GM12892 (cell line): ENCODE results near the gene MGLL.

Experiments
- POLR2A ChIP-seq: IDR thresholded peaks from 2 replicates; pipeline ENCODE4 v1.6.1; 2011; ENCODE audit warnings: low read depth, low read length, control low read depth
- POLR2AphosphoS5 ChIP-seq: IDR thresholded peaks from 2 replicates; pipeline ENCODE4 v1.6.1; 2011; ENCODE audit warnings: low read depth, low read length, control low read depth

DNA sequence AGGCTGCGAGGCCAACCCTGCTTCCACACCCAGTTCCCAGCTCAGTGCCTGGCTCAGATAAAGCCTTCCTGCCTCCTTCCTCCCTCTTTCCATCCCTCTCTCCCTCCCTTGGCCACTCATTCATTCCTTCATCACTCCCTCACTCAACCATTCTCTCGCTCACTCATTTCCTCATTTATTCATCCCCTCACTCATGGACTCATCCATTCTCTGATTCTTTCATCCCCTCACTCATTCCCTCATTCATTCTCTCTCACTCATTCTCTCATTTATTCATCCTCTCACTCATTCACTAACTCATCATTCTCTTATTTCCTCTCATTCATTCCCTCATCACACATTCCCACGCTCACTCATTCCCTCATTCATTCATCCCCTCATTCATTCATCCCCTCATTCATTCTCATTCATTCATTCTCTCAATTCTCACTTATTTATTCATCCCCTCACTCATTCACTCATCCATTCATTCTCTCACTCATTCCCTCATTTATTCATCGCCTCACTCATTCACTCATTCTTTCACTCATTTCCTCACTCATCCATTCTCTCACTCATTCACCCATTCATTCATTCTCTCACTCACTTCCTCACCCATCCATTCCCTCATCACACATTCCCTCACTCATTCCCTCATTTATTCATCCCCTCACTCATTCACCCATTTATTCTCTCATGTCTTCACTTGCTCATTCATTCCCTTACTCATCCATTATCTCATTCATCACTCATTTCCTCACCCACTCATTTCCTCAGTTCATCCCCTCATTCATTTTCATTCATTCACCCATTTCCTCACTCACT, 136.4 kb downstream of the MGLL start:
- TF ChIP-seq POLR2A (no peak), POLR2AphosphoS5 (no peak)
